Stomach (tissue), 4 donors: ENCODE measurements around the gene PPP2R5C.

Experiments used
- EP300 ChIP-seq: sonication (generic); formaldehyde crosslinking; IDR thresholded peaks from one replicate; pipeline ENCODE4 v1.6.1; 2017; ENCODE audit warnings: antibody characterized with exemption
- POLR2A ChIP-seq, 4 donors: fragments of 450-650 bp; IDR thresholded peaks; one replicate each; pipeline ENCODE4 v1.6.1; 2016; ENCODE audit warnings: antibody characterized with exemption in 4 of 4, control low read depth in 2 of 4, mild to moderate bottlenecking in 1 of 4, moderate library complexity in 1 of 4

DNA sequence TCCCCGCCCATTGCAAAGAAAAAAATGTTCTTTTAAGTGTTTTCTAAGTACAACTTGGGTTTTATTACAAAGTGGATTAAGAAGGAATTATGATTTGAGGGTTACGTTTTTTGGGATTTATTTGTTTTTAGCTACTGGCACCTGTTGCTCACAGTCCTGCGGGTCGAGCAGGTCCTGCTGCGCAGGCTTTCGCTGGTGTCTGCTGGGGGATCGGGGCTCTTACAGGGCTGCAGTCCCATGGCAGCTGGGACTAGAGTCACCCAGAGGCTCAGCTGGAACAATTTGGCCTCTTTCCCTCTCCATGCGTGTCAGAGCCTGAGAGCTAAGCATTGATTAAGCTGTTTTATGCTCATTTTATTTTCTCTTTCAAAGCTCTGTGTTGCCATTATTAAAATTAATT, 147.3 kb downstream of the PPP2R5C start:
- TF ChIP-seq POLR2A (IDR thresholded peaks at IDR 0.05) (no peak), EP300 (no peak)
